DMS79 (cell line): ENCODE results near the gene APOL1.

Experiments
- DNase-seq: peaks from one replicate; lab custom pipeline; 2025; lab: John Stamatoyannopoulos, UW

The APOL1 gene

DNA sequence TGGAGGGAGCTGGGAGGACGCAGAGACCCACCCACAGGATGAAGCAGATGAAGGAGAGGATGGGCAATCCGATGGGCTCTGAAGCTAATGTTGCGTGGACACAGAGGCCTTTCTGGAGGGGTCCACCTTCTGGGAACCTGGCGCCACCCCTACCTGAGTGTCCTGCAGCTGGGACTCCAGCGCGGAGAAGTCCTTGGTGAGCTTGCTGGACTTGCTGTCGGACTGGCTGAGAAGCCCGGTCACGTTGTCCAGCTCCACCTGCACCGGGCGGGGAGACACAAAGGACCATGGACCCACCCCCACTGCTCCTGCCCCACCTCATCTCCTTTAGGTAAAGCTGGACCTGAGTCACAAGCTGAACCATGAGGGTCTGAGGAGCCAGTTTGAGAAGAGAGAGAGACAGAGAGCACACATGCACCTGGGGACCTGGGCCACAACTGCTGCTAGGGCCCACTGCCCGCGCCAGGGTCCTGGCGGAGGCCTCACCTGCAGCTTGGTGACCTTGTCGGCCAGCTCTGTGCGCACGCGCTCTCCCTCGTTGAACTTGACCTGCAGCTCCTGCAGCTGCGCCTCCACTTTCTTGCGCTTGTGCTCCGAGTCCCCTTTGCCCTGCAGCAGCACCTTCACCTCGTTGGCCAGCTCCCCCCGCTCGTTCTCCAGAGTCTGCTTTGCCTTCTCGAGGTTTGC lies 40.8 kb downstream of the APOL1 start:
- no peak for DNase-seq

DNA sequence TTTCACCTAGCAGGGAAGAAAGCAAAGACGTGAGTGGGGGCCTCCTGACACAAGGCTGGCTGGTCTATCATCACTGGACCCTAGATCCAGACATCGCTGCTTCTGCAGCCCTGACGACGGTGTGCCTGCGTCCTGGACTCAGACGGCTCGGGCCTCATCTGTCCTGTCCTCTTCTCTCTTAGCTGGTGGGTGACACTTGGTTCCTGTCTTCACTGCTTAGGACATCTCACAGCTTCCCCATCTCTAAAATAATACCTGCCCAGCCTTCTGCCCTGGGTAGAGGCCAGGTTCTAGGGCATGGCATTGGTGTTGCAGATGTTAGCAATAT lies 41.3 kb downstream of the APOL1 start:
- DNase-seq, result no peak

DNA sequence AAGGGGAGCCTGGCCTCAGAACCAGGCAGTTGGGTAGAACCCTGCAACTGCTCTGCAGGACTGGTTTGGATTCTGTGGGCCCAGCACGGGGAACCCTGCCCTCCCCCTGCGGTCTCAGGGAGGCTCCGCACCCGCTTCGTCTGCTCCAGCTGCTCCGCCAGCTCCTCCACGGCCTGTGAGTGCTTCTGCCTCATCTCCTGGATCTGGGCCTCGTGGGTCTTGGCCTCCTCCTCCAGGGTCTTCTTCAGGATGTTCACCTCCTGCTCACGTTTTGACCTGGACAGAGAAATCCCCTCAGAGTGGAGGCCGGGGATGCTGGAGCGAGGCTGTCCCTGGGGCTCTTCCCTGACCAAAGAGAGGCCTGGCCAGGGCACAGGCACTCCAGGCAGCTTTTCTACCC lies 41.9 kb downstream of the APOL1 start:
- no peak for DNase-seq

GRCh38 chr22:36295247-36295646 lies 42.3 kb downstream of the APOL1 start:
- no peak for DNase-seq

DNA sequence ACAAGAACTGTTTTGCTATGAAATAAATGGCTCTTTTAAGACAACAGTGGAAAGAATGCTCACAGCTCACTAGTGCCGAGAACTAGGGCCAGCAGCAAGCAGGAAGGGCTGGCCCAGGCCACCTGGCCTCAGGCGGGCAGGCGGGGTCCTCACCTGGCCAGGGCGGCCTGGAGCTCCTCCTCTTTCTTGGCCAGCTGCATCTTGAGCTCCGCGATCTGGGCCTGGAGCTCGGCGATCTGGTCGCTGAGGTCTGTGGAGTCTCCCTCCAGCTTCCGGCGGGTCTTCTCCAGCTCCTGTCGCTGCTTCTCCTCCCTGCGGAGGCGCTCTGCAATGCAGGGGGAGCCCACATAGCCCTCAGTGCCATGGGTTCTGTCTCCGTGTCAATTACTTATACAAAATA lies 43.8 kb downstream of the APOL1 start:
- no peak for DNase-seq

DNA sequence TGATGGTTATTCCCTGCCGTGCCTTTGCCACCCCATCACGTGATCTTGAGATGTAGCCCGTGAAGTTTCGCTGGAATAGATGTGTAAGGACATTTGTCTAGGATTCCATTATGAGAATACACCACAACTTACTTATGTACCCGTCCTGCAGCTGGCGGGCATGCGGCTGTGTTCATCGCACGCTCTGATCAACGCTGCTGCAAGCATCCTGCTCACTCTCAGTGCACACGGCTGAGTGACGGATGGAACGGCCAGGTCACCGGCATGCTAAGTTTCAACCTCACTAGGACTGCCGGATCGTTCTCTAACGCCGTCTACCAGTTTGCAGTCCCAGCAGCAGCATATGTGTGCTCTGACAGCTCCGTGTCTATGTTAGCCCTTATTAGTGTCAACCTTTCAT lies 44.6 kb downstream of the APOL1 start:
- DNase-seq, result no peak

DNA sequence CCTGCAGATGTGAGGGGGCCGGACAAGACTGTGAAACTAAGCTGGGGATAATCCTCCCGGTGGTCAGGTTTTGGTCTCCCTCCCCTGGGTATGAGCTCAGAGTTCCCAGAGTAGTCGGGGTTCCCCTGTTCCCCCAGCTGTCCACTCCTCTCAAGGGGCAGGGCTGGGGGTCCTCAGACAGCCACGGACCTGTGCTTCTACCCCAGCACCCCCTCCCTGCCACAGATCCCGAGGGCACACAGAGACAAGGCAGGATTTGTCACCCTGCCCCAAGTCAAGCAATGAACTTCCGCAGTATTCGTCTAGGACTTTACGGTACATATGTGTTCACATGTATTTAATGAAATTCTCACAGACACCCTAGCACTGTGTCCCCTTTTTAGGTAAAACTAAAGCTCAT lies 45.2 kb downstream of the APOL1 start:
- DNase-seq, result no peak

GRCh38 chr22:36298601-36299000 lies 45.7 kb downstream of the APOL1 start:
- no peak for DNase-seq

DNA sequence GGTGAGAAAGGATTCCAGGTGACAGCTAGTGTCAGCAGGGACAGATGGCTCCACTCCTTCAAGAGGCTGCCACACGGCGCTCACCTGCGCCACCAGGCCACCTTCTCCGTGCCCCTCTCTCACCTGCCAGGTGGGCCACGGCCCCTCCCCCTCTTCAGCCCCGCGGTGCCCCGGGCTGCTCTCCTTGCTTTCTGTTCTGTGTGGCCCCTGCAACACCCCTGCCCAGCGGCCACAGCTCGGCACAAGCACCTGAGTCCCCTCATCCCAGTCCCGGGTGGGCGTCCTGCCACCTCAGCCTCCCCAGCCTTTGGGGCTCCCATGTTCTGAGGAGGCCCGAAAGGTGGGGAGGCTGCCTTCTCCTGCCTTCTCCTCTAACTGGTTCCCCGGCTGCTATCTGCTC lies 46.4 kb downstream of the APOL1 start:
- no peak for DNase-seq

DNA sequence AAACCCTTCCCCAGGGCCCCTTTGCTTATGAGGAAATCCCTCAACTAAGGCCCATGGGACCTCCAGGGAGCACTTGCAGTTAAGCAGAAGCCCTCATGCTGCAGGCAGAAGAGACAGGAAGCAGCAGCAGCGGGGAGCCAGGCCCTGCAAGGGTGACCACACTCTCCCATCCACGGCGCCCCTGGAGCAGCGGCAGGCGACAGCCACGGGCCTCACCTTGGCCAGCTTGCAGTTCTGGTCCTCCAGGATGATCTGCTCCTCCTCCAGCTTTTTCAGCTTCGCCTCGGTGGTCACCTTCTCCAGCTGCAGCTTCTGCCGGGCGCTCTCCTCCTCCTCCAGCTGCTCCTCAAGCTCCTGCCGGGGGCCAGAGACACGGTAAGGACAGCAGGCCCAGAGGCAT lies 47.0 kb downstream of the APOL1 start:
- DNase-seq, result no peak

- no peak for DNase-seq
Observed at GRCh38 chr22:36300396-36301212, 47.7 kb downstream of the APOL1 start.

GRCh38 chr22:36301384-36301828 lies 48.5 kb downstream of the APOL1 start:
- no peak for DNase-seq

DNA sequence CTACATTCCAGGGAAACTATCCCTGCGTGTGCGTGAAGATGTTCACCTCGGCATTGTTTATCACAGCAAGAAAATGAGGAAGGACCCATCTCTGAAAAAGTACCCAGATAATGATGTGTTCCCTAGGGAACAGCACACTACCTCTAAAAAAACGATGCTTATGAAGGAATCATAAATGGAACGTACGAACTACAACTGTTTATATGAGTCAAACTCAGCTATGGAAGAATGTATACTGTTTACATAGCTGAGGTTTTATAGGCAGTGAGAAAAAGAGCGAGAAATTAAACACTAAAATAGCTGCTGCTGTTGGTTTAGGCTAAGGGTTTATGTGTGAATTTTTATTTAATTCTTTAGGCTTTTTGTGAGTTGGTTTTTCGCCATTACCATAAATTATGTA lies 48.9 kb downstream of the APOL1 start:
- DNase-seq, result no peak

GRCh38 chr22:36302439-36303114 lies 49.6 kb downstream of the APOL1 start:
- no peak for DNase-seq

- DNase-seq, result no peak
Observed at GRCh38 chr22:36303115-36303467, 50.2 kb downstream of the APOL1 start.

DNA sequence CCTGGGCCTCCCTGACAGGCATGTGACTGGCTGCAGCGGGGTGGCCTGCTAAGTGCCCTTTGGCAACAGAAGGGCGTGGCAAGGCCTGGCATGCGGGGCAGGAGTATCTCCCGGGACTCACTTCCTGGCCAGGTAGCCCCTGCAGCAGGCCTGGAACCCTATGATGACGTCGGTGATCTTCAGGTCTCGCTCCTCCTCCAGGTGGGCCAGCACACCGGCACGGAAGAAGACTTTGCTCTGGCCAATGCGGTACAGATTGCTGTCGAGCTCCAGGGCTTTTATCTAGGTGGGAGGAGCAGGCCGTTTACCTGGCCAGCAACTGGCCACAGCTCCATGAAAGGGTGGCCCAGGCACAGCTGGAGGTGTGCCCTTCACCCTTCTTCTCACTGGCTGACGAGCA lies 50.9 kb downstream of the APOL1 start:
- no peak for DNase-seq

- no peak for DNase-seq
Observed at GRCh38 chr22:36304429-36304828, 51.5 kb downstream of the APOL1 start.

DNA sequence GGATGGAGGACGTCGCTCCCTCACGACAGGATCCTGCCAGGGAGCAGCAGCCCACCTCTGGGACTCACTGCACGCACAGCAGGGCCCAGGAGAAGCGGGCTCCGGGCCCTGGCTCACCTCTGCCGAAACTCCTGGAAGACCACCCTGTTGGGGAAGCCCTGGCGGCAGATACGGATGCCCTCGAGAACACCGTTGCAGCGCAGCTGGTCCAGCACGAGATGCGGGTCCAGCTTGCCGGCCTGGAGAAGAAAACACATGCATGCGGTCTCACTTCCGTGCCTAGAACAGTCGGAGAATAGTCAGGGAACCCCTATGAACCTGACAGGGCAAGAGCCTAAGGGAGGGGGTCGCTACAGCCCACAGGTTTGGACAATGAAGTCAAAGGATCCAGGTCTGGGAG lies 52.9 kb downstream of the APOL1 start:
- no peak for DNase-seq

- no peak for DNase-seq
Observed at GRCh38 chr22:36306227-36306626, 53.3 kb downstream of the APOL1 start.

- DNase-seq, result no peak
Observed at GRCh38 chr22:36308880-36309279, 55.9 kb downstream of the APOL1 start.

DNA sequence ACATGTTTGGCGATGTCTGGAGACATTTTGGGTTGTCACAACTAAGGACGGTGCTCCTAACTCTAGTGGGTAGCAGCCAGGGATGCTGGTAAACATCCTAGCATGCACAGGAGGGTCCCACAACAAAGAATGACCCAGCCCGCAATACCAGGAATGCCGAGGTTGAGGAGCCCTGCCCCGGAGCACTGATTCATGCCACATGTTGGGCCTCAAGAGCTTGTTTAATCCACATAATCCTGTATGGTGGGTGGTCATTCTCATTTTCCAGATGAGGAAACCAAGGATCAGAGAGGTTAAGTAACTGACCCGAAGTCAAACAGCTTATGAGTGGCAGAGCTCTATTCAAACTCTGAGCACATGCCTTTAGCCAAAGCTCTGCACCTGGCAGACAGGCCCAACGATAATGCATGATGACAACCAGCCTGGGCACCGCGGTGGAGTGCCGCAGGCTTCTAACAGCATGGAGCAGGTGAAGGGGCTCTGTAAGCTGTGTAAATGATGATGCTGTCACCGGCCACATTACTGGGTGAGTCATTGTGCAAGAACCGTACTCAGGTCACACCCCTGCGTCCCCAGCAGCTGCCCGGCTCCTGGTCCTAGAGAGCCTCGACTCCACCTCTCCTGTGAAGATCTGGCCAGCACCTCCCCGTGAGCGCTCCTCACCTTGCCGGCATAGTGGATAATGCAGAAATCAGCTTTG lies 58.6 kb downstream of the APOL1 start:
- no peak for DNase-seq

DNA sequence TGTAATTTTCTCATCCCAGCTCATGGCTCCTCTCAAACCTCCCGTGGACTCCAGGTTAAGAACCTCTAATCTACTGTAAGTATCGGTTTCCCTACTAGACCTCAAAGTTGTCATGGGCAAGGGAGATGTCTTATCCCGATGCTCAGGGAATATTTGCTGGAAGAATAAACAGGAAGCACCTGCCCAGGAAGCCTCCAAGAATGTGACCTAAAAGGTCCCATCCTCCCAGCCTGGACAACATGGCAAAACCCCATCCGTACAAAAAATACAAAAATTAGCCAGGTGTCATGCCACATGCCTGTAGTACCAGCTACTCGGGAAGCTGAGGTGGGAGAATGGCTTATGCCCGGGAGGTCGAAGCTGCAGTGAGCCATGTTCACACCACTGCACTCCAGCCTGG lies 62.4 kb downstream of the APOL1 start:
- no peak for DNase-seq

- DNase-seq, result no peak
Observed at GRCh38 chr22:36316419-36316818, 63.5 kb downstream of the APOL1 start.
